Femur (tissue), 1 donor: ENCODE results near the gene CTBP1.
A peak's percentile ranks its signal among the peaks of the same experiment; 100 is the strongest.
"Not testable (repeated sequence)": the region's sequence is repeated elsewhere in the genome, so short reads cannot be mapped to it uniquely, and the experiment has no call there.

Experiments used
- DNase-seq: peaks from one replicate; pipeline ENCODE4 v3.0.0-alpha.2; 2017

The CTBP1 gene

DNA sequence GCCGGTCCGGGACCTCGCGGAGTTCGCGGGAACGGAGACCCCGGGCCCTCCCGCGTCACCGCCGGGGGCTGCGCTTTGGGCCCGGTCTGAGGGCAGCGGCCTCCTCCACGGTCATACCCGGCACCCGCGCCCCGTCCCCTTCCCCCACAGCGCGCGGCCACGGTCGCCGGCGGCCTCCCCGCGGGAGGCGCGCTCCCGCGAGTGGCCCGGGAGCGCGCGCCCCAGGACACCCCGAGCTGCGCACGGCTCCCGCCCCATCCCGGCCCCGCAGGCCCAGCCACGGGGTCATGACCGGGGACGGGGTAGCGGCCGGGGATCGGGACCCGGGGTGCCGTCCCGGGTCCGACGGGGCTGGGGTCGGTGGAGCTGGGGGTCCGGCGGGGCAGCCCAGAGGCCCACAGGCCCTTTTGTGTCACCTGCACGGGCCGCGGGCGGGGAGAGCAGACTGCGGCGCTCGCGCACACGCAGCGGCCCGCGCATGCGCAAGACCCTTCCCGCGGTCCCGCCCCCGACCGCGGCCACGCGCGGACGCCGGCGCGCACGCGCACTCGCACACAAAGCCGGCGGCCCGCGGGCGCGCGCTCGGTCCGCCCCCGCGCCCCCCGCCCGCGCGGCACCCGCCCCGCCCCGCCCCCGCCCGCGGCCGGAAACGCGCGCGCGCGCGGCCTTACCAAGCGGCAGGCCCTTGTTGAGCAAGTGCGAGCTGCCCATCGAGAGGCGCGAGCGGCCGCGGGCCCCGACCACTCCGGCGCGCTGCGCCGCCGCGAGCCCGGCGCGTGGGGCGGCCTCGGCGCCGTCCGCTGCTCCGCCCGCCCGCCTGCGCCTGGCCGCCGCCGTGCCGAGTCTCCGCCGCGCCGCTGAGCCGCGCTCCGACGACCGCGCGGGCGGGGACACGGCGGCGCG lies at the start of gene CTBP1:
TSS of gene CTBP1 (minus strand) at position 886 of the 903 bp plus-strand sequence. CDS start 7,799 bp downstream, outside the sequence.
- peak; percentile 89 for DNase-seq

DNA sequence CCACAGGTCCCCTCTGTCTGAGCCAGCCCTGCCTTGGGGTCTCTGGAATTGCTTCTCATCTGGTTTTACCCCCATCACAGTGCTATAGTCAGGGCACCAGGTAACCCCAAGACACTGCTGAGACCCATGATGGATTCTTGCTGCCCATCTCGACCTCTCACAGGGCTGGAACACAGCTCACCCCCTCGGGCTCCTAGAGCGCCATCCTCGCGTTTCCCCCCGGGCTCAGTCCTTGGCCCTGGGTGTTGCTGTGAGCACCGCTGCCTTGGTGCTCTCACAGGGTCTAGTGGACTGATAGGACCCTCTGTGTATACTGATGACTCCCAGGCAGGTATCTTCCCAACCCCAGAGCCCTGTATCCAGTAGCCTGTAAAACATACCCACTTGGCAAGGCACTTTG lies 49.5 kb upstream of the CTBP1 start:
- DNase-seq = no peak

DNA sequence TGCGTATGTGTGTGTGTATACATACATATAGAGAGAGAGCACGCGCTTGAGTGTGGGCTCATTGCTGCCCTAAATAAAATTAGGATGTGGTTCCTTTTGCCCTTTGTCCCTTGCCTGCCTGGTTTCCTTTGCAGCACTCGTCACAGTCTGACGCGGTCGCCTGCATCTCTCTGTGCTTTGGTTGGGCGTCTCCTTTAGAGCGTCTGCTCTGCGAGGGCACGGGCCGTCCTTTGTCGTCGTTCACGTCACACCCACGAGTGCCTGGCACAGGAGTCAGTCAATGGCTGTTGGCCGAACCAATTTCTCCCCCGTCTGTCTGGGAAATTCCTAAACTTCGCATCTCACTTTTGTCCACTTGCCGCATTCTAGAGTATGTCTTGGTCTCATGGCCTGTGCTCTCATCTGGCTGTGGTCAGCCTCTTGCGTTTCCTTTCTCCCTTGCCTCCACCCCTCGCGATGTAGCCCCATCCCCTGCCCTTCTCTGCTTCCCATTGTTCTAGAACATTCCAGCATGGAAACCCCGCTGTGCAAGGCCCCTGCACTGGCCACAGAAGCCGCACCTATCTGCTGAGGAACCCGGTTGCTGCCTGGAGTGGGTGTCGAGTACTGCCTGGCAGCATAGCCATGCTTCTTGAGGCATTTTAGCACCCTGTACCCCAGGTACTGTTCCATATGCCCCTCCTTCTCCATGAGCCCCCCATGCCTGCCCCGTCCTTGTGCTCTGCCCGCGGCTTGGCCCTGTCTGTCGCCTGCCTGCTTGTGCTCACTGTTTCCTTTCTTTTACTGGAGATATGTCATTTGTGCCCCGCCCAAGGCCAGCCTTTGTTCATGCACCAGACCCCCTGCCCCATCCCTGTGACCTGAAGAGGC lies 48.8 kb upstream of the CTBP1 start:
- no peak for DNase-seq

DNA sequence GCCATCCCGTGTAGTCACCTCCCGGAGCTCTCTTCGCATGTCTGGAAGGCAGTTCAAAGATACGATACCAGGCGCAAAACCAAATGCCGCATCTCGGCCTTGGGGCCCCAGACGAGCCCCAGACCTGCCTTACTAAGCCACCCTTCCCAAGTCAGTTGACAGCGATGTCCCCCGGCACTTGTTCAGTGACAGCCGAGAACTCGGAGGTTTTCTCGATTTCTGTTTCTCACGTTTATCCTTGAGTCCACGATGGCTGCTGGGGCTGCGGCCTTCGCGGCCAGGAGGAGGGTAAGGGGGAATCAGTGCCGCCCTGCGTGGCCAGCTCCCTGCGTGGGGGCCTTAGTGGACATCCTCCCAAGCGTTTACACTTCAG lies 48.1 kb upstream of the CTBP1 start:
- no peak for DNase-seq

DNA sequence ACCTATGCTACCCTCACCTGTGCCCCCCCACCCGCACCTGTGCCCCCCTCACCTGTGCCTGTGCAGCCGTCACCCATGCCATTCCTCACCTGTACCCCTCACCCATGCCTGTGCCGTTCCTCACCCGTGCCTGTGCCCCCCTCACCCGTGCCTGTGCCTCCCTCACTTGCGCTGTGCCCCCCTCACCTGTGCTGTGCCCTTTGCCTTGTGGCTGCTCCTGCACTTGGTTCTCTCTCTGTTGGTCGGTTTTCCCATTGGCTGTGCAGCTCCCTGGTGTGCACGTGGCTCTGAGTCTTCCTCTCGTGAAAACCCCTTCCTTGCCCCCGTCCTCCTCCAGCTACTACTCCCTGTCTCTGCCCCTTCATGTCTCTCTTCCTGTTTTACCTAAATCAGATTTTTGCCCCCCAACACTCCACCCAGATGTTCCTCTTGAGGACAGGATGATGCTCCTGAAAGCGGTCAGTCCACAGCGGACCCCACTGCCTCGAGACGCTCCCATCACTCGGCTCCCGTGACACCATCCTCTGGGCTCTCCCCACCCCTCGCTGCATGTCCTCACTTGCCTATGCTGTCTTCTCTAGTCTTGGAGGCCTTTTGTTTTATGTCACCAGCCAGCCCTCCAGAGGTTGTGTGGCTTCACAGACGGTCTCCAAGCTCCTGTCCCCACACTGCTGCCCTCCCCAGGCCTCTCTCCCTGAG lies 47.5 kb upstream of the CTBP1 start:
- no peak for DNase-seq

DNA sequence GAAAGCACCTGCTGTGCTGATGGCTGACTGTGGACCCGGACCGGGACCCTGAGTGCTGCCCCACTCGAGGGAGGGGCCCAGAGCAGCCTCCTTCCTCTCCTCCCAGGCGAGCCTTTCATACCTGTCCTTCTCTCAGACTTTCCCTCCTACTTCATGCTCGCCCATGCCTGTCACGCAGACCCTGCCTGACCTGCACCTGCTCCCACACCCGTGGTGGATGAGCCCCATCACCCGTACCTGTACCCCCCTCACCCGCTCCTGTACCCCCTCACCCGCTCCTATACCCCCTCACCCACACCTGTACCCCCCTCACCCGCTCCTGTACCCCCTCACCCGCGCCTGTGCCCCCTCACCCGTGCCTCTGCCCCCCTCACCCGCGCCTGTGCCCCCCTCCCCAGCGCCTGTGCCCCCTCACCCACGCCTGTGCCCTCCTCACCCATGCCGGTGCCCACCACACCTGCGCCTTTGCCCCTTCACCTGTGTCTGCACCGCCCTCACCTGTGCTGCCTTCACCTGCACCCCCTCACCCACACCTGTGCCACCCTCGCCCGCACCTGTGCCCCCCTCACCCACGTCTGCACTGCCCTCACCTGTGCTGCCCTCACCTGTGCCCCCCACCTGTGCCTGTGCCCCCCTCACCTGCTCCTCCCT lies 46.6 kb upstream of the CTBP1 start:
- DNase-seq = no peak

DNA sequence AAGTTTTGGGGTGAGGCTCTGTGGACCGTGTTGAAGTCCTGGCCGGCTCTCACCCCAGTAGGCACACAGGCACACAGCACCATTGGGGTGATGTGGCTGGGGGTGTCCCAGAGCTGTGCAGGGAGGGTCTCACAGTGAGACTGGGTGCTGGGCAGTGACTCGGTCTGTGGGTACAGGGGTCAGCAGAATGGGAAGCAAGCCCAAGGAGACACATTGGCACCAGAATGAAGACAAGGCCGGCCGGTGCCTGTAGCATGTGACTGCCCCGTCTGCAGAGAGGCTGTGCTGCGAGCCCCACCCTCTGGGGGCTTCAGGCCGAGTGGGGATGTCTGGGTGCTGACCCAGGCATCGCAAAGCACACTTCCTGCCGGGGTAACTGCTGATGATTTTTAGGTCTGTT lies 46.0 kb upstream of the CTBP1 start:
- no peak for DNase-seq

DNA sequence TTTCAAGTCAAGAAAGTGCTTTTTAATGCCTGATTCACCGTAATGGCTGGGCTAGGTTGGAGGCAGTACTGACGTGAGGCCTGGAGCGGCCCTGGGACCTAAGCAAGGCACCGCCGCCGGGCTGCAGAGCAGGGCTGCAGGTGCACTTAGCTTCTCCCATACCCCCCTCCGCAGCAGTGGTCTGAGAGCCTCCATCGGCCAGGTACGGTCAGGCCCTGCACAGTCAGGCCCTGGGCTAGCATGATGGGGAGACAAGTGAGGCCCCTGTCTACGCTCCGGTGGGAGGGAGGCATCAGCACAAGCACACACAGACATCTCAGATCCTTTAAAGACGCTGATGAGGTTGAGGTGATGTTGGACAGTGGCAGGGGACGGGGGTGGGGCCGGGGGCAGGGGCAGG lies 45.5 kb upstream of the CTBP1 start:
- no peak for DNase-seq

DNA sequence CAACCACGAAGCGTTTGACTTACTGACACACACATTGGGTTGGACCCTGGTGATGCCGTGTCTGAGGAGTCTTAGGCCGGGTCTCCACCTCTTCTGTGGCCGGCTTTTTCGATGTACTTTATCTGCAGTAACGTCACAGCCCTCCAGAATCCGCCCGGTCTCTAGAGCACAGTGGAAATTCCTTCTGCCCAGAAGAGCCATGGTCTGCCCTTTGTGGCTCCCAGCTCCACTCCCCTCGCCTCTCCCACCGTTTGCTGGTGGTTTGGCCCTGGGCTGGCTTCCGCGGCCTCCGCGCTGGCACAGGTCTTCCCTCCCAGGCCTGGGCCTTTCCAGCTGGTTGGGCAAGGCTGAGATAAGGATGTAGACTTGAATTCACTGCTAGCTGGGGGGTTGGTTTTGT lies 45.1 kb upstream of the CTBP1 start:
- no peak for DNase-seq

DNA sequence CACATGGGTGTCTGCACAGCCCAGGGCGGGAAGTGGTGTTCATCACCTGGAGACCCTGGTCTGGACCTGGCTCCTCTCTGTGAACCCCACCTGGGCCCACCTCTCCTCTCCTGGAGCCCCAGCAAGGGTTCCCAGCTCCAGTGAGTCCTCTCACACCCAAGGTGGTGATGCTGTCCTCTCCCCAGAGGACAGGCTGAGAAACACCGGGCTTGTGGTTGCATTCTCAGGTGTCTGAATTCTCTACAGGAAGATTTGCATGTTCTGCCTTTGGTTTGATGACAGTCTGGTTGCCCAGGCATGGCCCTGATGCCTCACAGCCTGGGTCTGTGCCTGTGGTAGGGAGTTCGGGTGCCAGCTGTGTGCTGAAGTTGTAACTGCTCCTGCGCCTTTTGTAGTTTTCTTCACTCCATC lies 44.6 kb upstream of the CTBP1 start:
- DNase-seq = no peak

DNA sequence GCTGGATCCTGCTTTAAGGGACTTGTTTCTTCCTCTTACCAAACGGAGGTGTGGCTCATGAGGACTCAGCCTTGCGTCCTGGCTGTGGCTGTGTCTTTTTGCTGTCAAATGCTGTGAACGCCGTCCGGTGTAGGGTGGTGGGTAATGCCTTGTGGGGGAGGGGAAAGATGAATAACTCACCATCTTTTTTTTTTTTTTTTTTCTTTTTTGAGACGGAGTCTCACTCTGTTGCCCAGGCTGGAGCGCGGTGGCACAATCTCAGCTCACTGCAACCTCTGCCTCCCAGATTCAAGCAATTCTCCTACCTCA lies 43.7 kb upstream of the CTBP1 start:
- not testable (repeated sequence) for DNase-seq

DNA sequence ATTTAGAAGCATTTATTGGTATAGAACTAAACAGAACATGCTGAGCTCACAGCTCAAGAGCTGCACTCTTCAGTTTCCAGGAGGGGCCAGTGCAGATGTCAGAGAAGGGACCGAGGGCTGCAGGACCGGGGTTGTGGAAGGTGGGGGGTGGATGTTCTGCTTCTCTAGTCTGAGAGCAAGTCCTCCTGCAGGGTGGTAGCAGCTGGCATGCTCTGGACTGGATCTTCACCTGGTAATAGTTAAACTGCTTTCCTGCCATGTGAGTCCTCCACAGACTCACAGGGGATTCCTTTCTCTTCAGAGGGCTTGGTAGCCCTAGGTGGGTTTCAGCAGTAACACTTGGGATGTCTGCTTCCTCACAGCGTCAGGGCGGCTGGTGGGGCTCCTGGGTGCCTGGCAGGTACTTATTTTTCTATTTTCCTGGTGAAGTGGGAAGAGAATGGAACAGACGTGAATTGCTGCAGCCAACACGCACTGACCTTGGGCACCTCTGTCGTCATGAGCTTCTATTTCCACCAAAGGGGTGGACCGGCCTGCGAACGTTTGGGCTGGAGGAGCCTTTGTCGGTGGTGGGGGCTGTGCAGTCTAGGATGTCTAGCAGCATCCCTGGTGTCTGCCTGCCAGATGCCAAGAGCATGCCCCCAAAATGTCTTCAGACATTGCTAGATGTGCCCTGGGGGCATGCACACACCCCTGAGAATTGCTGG lies 43.2 kb upstream of the CTBP1 start:
- DNase-seq = no peak

DNA sequence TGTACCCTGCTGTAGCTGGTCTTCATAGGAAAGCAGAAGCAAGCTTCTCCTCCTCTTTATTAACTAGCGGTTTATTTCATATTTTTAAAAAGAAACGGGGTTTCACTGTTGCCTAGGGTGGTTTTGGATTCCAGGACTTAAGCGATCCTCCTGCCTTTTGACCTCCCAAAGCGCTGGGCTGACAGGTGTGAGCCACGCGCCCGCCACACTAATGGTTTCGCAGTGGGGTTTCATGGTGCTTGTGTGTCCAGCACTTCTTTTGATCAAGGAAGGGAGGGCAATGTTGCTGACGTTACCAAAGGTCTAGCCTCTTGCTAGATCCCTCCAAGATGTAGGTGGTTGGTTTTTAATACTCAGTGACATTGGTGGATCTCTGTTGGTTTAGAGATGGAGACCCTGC lies 42.2 kb upstream of the CTBP1 start:
- DNase-seq = no peak

DNA sequence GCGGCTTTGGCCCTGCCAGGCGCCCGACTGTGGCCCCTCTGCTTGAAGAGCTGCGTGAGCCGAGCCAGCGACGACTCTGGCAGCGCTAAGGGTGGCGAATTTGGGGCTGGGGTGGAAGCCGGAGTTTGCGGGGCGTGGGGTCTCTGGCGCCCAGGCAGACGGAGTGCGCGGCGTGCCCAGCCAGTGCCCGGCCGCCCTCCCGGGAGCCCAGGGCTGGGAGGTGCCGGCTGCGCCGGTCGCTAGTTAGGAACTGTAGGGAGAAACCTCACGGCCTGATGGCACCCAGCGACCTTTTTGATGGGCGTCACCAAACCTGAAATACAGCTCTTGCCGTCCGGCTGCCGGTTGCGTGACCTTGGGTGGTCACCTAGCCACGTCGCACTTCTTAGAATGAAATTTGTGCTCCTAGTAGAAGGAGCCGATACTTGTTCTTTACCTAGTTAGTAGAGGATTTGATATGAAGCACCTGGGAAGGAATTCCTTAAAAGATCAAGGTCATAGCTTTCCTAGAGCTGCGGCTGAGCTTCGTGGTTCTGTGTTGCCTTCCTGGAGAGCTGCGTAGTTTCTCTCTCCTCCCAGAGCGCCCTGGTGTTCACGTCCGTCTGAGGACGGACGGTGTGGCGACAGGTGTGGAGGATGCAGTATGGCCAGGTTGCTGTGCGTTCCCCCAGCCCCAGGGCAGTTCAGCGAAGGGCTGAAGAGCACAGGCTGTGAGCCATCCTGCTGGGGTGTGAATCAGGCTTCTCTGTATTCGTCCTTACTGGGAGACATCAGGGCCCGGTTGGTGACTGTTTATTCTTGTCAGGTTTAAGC lies 41.4 kb upstream of the CTBP1 start:
- no peak for DNase-seq

DNA sequence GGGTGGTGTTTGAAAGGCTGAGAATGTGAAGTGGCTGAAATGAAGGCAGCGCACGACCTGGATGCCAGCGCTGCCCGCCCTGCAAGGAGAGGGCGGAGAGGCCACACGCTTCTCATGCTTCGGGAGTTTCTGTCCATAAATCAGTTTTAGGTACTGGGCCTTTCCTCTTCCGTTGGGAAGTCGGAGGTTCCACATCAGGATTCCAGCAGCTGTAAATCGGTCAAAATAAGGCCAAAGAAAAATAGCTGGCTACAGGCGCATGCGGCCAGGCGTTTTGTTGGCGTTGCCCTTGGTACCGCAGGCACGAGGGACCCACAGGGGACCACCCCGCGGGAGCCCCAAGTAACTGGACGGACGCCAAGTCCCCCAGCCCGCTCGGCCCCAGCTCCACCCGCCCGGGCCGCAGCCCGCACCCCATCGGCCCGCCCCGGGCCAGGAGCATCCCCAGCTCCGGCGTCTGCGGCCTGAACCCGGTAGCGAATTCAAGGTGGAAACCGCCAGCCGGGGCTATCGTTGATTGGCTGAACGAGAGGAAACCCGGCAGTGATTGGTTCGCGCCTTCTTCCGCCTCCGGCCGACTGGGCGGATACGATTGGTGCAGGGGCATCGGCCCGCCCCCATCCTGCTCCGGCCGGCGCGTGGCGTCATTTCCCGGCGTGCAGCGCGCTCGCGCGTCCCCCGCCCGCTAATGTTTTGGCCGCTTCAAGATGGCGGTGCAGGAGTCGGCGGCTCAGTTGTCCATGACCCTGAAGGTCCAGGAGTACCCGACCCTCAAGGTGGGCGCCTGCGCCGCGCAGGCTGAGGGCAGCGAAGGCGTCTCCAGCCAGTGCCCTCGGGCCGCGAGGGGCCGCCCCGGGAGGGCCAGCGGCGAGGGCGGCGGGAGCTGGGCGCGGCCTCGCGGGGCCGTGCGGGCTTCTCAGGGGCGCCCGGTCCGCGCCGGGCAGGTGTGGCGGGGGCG lies 40.6 kb upstream of the CTBP1 start, which contains the start of gene MAEA:
TSS of gene MAEA (plus strand) at position 685 of the 958 bp plus-strand sequence. CDS start at position 708, 23 bp downstream.
- DNase-seq = peak; percentile 98

DNA sequence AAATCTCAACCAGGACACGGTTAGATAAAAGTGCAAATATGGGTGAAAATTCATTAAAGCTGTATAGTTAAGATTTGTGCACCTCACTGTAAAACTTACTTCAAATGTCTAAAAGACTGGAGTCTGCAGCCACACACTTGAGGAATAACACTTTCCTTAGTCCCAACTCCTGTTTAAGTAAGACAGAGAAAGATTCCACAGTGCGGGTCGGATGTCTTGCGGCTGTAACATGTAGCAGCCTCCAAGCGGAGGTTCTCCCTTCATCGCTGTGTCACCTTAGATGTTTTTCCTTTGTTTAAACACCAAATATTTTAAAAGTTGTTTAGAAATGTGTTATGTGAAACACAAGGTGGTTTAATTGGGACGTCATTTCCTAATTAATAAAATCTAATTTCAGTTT lies 39.9 kb upstream of the CTBP1 start:
- no peak for DNase-seq

DNA sequence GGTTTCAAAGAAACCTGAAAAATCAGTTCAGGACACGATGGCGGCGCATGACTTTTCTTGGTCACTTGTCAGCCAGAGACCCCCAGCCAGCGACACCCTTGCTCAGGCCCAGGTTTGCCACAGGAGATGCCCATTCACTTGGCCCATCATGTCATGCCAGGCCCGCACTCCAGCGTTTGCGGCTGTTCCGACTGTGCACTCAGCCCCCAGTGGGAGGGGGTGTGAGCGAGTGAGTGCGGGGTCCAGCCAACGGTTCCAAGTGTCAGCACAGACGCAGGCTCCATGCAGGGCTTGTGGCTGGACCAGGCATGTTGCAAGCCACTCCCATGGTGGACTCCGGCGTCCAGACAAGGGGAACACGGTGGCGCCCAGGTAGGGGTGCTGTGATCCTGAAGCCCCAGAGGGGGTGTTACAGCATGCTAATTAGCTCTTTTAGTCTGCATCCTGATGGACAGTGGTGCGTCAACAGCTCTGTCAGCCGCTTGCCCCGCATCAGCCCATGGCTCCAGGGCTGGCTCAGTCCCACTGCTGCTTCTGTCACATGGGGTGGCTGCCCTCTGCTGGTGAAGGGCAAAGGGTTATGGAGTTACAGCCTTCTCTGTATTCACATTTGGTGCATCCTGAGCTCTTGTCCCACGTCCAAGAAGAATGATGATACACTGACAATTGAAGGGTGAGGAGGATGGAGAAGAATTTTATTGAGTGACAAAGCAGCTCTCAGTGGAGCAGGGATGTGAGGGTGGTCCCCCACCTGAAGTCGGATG lies 37.0 kb upstream of the CTBP1 start:
- no peak for DNase-seq

DNA sequence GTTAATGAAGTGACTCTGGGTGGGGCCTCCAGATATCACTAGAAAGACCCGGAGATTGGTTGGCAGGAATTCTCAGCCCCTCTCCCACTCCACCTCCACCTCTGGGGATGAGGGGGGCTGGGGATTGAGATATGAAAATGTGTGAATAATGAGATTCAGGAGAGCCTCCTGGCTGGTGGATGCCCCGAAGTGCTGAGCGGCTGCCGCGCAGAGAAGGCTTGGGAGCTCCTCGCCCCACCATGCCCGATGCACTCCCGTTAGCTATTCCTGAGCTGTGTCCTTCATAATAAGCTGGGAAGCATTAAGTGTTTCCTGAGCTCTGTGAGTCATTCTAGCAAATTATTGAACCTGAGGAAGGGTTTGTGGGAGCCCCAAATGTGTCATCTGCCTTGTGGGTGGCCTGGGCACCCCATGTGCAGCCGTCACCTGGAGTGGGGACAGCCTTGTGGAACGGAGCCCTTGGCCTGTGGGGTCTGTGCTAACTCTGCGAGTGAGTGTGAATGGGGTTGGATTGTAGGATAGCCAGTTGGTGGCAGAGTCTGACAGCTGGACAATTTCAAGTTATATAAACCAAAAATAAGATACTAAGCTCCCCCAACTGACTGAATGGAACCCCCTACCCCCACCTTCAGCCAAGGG lies 36.3 kb upstream of the CTBP1 start:
- no peak for DNase-seq

DNA sequence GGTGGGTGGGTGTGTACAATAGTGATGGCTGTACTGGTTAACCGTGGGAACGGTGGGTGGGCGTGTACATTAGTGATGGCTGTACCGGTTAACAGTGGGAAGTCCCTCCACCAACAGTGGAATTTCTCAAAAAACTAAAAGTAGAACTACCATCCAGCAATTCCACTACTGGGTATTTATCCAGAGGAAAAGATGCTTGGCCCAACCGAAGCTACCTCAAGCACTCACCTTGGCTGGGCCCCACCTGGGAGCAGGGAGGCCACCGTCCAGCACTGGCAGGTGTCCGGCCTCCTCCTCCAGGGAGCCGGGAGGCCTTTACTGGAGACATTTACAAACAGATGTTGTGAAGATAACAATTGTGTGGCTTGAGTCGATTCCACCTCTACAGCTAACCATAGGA lies 34.8 kb upstream of the CTBP1 start:
- DNase-seq = no peak
